ENCODE results near the gene MISP3.

MISP3 gene

GRCh38 chr19:14070268-14071050 lies 2.1 kb upstream of the MISP3 start:
- no peaks in the 10 kb centered on the region for H3K36me3 ChIP-seq (ENCODE audit: control insufficient read depth, insufficient read depth, low read length)
- no peaks in the 10 kb centered on the region for H3K4me1 ChIP-seq (ENCODE audit: control insufficient read depth, insufficient read depth, low read length)
- H3K27me3 ChIP-seq (ENCODE audit: control insufficient read depth, insufficient read depth, low read length): peaks cover 32% of the 10 kb centered on the region
- H3K4me3 ChIP-seq (ENCODE audit: low read depth, low read length): no peak overlapping the region
- H3K9me3 ChIP-seq (ENCODE audit: control insufficient read depth, insufficient read depth, low read length): no peaks in the 10 kb centered on the region
- no peak overlapping the region for H3K9ac ChIP-seq (ENCODE audit: low read depth, low read length)

GRCh38 chr19:14073261-14073924 lies 807 bp downstream of the MISP3 start:
- Histone ChIP-seq H3K27me3 (ENCODE audit: control insufficient read depth, insufficient read depth, low read length) (peaks cover 45% of the 10 kb centered on the region), H3K36me3 (ENCODE audit: control insufficient read depth, insufficient read depth, low read length) (no peaks in the 10 kb centered on the region), H3K4me3 (ENCODE audit: low read depth, low read length) (peak overlapping the region; percentile 66), H3K4me1 (ENCODE audit: control insufficient read depth, insufficient read depth, low read length) (no peaks in the 10 kb centered on the region), H3K9me3 (ENCODE audit: control insufficient read depth, insufficient read depth, low read length) (no peaks in the 10 kb centered on the region), H3K9ac (ENCODE audit: low read depth, low read length) (no peak overlapping the region)

GRCh38 chr19:14073925-14074838 lies 1.6 kb downstream of the MISP3 start:
- peak overlapping the region; percentile 66 for H3K4me3 ChIP-seq (ENCODE audit: low read depth, low read length)
- H3K27me3 ChIP-seq (ENCODE audit: control insufficient read depth, insufficient read depth, low read length): peaks cover 47% of the 10 kb centered on the region
- H3K9me3 ChIP-seq (ENCODE audit: control insufficient read depth, insufficient read depth, low read length): no peaks in the 10 kb centered on the region
- no peak overlapping the region for H3K9ac ChIP-seq (ENCODE audit: low read depth, low read length)
- no peaks in the 10 kb centered on the region for H3K36me3 ChIP-seq (ENCODE audit: control insufficient read depth, insufficient read depth, low read length)
- no peaks in the 10 kb centered on the region for H3K4me1 ChIP-seq (ENCODE audit: control insufficient read depth, insufficient read depth, low read length)

- Histone ChIP-seq H3K27me3 (ENCODE audit: control insufficient read depth, insufficient read depth, low read length) (peaks cover 35% of the 10 kb centered on the region), H3K9ac (ENCODE audit: low read depth, low read length) (no peak overlapping the region), H3K4me3 (ENCODE audit: low read depth, low read length) (no peak overlapping the region), H3K4me1 (ENCODE audit: control insufficient read depth, insufficient read depth, low read length) (peaks cover 3% of the 10 kb centered on the region), H3K36me3 (ENCODE audit: control insufficient read depth, insufficient read depth, low read length) (no peaks in the 10 kb centered on the region), H3K9me3 (ENCODE audit: control insufficient read depth, insufficient read depth, low read length) (no peaks in the 10 kb centered on the region)
These were observed 5.8 kb downstream of the MISP3 start for GRCh38 chr19:14078411-14078810.

GRCh38 chr19:14080887-14081796 lies 8.6 kb downstream of the MISP3 start:
- peak overlapping the region; percentile 85 for H3K9ac ChIP-seq (ENCODE audit: low read depth, low read length)
- H3K36me3 ChIP-seq (ENCODE audit: control insufficient read depth, insufficient read depth, low read length): no peaks in the 10 kb centered on the region
- H3K4me1 ChIP-seq (ENCODE audit: control insufficient read depth, insufficient read depth, low read length): peaks cover 3% of the 10 kb centered on the region
- no peaks in the 10 kb centered on the region for H3K9me3 ChIP-seq (ENCODE audit: control insufficient read depth, insufficient read depth, low read length)
- H3K27me3 ChIP-seq (ENCODE audit: control insufficient read depth, insufficient read depth, low read length): peaks cover 22% of the 10 kb centered on the region
- peak overlapping the region; percentile 86 for H3K4me3 ChIP-seq (ENCODE audit: low read depth, low read length)

- no peaks in the 10 kb centered on the region for H3K9me3 ChIP-seq (ENCODE audit: control insufficient read depth, insufficient read depth, low read length)
- peak overlapping the region; percentile 47 for H3K9ac ChIP-seq (ENCODE audit: low read depth, low read length)
- H3K4me1 ChIP-seq (ENCODE audit: control insufficient read depth, insufficient read depth, low read length): peaks cover 3% of the 10 kb centered on the region
- peak overlapping the region; percentile 86 for H3K4me3 ChIP-seq (ENCODE audit: low read depth, low read length)
- H3K36me3 ChIP-seq (ENCODE audit: control insufficient read depth, insufficient read depth, low read length): no peaks in the 10 kb centered on the region
- H3K27me3 ChIP-seq (ENCODE audit: control insufficient read depth, insufficient read depth, low read length): peaks cover 25% of the 10 kb centered on the region
These were observed 9.4 kb downstream of the MISP3 start for GRCh38 chr19:14081797-14082674.

- H3K4me3 ChIP-seq (ENCODE audit: low read depth, low read length): no peak overlapping the region
These were observed 10.0 kb downstream of the MISP3 start for GRCh38 chr19:14082675-14082960.

GRCh38 chr19:14085309-14085995 lies 12.9 kb downstream of the MISP3 start, which contains the start of gene C19orf67:
TSS of gene C19orf67 (minus strand) at chr19:14085783. CDS start at chr19:14085627, 156 bp downstream.
- H3K4me3 ChIP-seq (ENCODE audit: low read depth, low read length): peak within 1 kb of the TSS; percentile 46
- no peak within 1 kb of the TSS for H3K9ac ChIP-seq (ENCODE audit: low read depth, low read length)
- H3K4me1 ChIP-seq (ENCODE audit: control insufficient read depth, insufficient read depth, low read length): peaks cover 3% of the 10 kb centered on the region
- no peaks in the 10 kb centered on the region for H3K9me3 ChIP-seq (ENCODE audit: control insufficient read depth, insufficient read depth, low read length)
- peaks cover 25% of the 10 kb centered on the region for H3K27me3 ChIP-seq (ENCODE audit: control insufficient read depth, insufficient read depth, low read length)
- peaks cover 2% of the 10 kb centered on the region for H3K36me3 ChIP-seq (ENCODE audit: control insufficient read depth, insufficient read depth, low read length)

More at GRCh38 chr19:14082675-14082960, 10.0 kb downstream of the MISP3 start:
- H3K9ac ChIP-seq (ENCODE audit: low read depth, low read length): no peak overlapping the region
- peaks cover 22% of the 10 kb centered on the region for H3K27me3 ChIP-seq (ENCODE audit: control insufficient read depth, insufficient read depth, low read length)
- H3K9me3 ChIP-seq (ENCODE audit: control insufficient read depth, insufficient read depth, low read length): no peaks in the 10 kb centered on the region
- H3K36me3 ChIP-seq (ENCODE audit: control insufficient read depth, insufficient read depth, low read length): no peaks in the 10 kb centered on the region
- H3K4me1 ChIP-seq (ENCODE audit: control insufficient read depth, insufficient read depth, low read length): peaks cover 3% of the 10 kb centered on the region

GRCh38 chr19:14086098-14086497 lies 13.5 kb downstream of the MISP3 start:
- H3K9ac ChIP-seq (ENCODE audit: low read depth, low read length): no peak overlapping the region
- H3K4me3 ChIP-seq (ENCODE audit: low read depth, low read length): peak overlapping the region; percentile 46
- H3K36me3 ChIP-seq (ENCODE audit: control insufficient read depth, insufficient read depth, low read length): peaks cover 2% of the 10 kb centered on the region

More at GRCh38 chr19:14086098-14086497, 13.5 kb downstream of the MISP3 start:
- H3K4me1 ChIP-seq (ENCODE audit: control insufficient read depth, insufficient read depth, low read length): peaks cover 3% of the 10 kb centered on the region
- peaks cover 25% of the 10 kb centered on the region for H3K27me3 ChIP-seq (ENCODE audit: control insufficient read depth, insufficient read depth, low read length)
- H3K9me3 ChIP-seq (ENCODE audit: control insufficient read depth, insufficient read depth, low read length): no peaks in the 10 kb centered on the region

All from iPS-15b (cell line).